ENCODE measurements around the gene IL22RA2.
"Not testable (repeated sequence)": the region's sequence is repeated elsewhere in the genome, so short reads cannot be mapped to it uniquely, and the experiment has no call there.

IL22RA2 gene, protein sequence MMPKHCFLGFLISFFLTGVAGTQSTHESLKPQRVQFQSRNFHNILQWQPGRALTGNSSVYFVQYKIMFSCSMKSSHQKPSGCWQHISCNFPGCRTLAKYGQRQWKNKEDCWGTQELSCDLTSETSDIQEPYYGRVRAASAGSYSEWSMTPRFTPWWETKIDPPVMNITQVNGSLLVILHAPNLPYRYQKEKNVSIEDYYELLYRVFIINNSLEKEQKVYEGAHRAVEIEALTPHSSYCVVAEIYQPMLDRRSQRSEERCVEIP

DNA sequence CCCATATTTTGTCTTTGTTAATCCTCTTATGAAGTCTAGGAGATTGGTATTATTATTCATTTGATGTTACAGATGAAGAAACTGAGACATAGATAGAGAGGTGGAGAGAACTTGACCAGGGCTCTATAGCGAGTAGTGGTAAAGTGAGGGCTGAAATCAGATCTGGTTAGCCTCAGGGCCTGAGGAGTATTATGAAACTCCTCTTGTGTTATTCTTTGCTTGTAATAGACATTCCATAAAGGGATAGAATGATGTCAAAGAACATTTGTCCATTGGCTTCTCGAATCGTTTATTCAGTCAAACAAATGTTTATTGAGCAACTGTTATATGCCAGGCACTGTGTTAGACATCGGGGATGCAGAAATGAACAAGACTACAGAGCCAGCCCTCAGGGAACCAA, at the start of gene IL22RA2:
TSS of gene IL22RA2 (minus strand) at position 144 of the 400 bp plus-strand sequence. CDS start 11,895 bp downstream, outside the sequence.
- DNase-seq (ENCODE audit: extremely low spot score, insufficient read length, low read depth) = no peak
- FAIRE-seq = no peak

DNA sequence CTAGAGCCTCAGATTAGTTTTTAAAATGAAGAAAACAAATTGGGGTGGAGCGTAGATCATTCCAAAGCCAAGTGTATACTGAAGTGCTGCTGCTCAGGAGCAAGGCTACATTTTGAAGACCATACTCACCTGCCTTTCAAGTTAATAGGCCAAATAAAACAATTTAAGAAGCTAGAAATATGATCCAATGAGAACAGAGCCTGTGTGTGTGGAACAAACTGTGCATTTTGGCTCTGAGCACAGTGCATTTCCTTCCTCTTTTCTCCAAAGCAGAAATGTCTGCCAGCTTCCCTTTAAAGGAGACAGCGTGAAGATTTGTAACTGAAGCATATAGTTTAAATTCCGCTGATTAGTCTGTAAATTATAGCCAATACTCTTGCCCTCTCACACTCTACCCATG, 48.9 kb upstream of the IL22RA2 start:
- FAIRE-seq (no peak), DNase-seq (ENCODE audit: extremely low spot score, insufficient read length, low read depth) (no peak)

DNA sequence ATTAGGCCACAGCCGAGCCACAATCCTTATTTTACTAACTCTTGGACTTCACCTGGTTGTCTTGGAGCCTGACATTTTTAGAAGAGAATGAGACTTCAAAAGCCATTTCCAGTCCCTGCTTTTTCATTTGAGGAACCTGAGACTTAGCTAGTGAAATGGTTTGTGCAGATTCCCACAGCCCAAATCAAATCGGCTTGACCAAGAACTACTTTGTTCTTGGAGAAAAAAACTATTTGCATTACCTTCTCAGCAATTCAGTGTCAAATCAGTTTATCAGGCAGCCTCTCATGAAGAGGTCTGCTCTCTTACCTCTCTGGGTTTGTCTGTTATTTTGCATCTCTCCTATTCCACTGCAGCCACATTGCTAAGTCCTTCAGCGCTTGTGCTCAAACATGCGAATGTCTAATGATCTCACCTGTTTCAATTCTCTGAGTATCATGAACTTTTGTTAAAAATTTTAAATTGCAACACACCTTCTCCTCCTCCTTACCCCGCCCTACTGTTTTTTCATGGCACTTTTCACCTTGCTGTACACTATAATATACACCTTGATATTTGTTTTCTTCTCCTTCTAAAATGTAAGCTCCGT, 46.3 kb upstream of the IL22RA2 start:
- no peak for FAIRE-seq
- no peak for DNase-seq (ENCODE audit: extremely low spot score, insufficient read length, low read depth)

DNA sequence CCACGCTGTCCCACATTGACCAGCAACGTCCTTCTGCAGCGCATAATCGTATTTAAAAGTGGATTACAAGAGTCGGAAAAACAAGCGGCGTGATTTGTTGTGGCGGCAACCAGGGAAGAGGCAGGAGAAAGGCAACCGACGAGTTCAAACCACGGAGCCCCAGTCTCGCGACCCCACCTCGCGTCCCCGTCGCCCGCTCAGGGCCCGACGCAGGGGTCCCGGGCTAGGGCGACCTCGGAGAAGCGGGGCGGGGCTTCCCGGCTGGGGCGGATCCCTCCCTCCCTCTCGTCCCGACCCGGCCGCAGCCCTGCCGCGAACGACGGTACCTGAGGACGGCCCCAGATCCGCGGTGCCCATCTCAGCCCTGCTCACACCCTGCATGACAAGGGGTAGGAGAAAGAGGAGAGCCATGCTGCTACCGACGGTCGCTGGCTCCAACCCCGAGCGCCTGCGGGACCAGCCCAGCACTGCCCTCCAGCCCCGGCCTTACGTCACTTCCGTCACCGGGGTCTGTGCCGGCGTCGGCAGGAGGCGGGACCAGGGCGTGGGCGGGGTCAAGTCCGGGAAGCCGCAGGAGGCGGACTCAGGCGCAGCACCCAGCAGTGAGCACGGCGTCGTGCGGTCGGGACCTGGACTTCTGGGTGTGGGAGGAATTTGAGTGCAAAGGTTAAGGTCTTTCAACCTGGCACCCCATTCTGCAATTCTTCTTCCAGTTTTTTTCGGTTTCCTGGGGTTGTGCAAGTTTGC, 45.6 kb upstream of the IL22RA2 start, which contains the start of gene IFNGR1:
TSS of gene IFNGR1 (minus strand) at position 469 of the 747 bp plus-strand sequence. CDS start at position 411, 58 bp downstream.
- DNase-seq (ENCODE audit: extremely low spot score, insufficient read length, low read depth) (peak; percentile 83), FAIRE-seq (peak; percentile 96)

DNA sequence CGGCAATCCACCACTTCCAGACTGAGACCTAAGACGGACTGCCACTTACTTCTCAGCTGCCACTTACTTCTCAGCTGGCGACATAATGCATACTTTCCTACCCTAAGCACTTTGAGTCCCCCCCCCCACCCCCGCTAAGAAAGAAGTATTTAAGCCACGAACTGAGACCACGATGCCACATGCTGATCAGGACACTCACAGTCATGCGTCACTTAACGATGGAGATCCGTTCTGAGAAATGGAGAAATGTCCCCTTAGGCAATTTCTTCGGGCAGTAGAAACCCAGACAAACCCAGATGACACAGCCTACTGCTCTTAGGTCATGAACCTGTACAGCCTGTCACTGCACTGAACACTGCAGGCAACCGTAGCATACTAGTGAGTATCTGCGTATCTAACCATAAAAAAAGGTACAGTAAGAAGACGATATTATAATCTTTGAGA, 45.1 kb upstream of the IL22RA2 start:
- DNase-seq (ENCODE audit: extremely low spot score, insufficient read length, low read depth) (no peak), FAIRE-seq (peak; percentile 66)

DNA sequence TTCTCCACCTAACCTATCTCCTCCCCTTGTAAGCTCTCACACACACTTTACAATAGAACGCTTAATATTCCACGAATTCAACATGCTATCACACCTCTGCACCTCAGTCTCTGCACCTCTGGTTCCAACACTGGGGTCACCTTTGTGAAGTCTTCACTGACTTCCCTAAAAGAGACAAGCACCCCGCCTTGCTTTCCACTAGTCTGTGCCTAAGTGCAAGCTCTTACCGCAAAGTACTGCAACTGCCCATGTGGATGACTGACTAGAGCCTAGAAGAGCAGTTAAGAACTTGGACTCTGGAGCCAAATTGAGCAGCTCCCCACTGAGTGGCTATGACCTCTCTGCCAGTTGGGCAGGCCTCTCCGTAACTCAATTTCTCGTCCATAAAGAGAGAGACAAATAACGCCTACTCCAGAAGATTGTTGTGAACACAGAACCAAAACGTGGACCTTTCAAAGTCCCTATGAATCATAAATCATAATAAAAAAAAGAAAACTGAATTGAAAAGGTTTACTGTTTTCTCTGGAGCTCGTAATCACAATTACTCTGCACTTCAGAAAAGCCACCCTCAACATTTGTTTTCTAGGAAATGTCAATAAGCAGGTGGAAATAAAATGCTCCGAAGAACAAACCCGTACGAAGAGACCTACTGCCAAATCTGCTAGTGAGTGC, 44.5 kb upstream of the IL22RA2 start:
- FAIRE-seq (peak; percentile 82), DNase-seq (ENCODE audit: extremely low spot score, insufficient read length, low read depth) (no peak)

DNA sequence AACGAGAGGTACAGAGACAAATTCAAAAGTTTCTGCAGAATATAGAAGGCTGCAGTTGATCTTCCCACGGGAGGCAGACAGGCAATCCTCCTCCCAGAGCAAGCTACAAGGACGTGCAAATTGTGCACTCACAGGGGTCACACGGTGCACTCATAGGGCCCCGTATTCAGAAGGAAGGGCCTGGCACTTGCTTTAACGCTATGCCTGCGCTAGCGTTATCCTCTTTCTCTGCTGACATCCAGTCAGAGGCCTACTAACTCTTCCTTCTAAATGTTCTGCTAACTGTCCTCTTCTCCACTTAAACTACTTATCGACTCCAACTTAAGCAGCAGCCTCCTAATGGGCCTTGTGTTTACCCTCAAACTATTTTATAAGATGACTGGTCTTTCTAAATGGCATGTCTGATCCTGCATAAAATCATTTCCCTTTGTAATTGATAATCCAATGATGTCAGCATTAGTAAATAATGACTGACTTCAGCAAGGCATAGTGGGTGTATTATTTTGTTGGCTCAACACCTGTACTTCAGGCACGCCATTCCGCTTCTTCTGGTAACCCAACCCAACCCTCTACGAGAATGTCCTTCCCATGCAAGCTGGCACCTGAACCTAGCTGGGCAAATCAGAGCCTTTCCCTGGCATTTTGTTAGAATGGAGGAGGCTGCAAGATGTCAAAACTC, 43.6 kb upstream of the IL22RA2 start:
- DNase-seq (ENCODE audit: extremely low spot score, insufficient read length, low read depth) (no peak), FAIRE-seq (no peak)

DNA sequence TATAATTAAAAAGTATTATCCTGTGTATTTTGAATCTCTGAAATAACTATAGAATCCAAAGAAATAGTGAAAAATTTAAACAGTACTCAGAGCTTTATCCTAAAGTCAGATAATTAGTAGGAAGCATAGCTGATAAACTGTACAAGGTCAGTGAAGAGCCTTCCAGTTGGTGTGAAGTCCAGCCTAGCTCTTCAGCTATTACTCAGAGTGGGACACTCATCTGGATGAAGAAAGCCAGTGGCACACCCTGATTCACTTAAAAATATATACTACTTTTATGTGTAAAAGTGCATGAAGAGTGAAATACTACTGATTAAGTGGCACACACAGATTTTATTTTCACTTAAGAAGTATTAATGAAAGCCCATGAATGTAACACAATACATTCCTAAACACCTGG, 42.7 kb upstream of the IL22RA2 start:
- FAIRE-seq (no peak), DNase-seq (ENCODE audit: extremely low spot score, insufficient read length, low read depth) (no peak)

DNA sequence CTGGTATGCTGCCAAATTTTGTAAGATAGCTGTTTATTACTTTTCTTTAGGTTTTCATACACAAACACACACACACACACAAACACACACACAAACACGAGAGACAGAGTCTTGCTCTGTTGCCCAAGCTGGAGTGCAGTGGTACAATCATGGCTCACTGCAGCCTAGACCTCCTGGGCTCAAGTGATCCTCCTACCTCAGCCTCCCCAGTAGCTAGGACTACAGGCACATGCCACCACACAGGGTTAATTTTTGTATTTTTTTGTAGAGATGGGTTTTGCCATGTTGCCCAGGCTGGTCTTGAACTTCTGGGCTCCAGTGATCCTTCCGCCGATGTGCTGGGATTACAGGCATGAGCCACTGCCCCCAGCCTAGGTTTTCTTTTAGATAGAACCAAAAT, 42.2 kb upstream of the IL22RA2 start:
- FAIRE-seq; DNase-seq (ENCODE audit: extremely low spot score, insufficient read length, low read depth): not testable (repeated sequence)

DNA sequence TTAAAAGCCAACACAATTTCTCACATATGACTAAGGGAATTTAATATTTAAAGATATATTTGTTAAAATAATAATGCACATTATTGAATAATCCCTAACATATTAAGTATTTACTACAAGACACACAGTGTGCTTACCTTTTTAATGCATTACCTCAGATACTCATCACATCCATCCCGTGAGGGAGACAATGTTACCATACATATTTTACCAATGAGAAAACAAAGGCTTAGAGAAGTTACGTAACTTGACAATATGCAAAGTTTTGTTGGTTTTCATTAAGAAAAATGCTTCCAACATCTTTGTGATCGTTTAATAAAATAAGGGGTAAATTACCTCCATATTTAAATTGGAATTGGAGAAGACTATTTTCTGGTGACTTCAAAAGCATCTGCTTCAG, 41.5 kb upstream of the IL22RA2 start:
- FAIRE-seq = no peak
- DNase-seq (ENCODE audit: extremely low spot score, insufficient read length, low read depth) = no peak

DNA sequence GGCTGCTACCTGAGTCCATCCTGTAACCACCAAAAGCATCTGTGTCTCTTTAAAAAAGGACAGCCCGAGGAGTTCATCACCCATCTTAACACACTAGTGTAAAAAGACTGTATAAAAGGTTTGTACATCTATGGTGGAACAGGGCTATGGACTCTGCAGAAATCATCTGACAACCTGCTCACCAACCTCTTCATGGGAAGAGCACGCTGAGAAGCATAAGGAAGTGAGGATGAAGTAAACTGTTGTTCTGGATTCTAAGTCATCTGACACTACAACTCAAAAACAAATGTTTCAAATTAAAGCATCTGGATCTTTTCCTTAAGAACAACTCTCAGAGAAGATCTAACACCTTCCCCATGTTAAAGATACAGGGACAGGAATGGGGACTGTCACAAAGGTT, 40.4 kb upstream of the IL22RA2 start:
- no peak for FAIRE-seq
- no peak for DNase-seq (ENCODE audit: extremely low spot score, insufficient read length, low read depth)

DNA sequence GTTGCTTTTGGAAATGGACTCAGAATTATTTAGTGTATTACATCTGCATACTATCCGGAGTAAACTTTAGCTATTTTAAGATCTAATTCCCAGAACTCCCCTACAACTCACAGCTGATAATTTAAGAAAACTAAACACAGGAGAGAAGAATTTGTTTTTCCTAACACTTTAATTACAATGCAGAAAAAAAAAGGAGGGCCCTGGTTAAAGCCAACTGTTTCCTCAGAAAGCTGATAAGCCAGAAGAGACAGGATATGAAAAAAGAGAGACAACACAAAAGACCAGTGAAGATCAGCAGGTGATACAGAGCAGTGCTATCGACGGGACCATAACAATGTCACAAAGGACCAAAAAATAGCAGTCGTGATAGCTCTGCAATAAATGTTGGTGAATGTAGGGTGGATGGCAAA, 39.9 kb upstream of the IL22RA2 start:
- DNase-seq (ENCODE audit: extremely low spot score, insufficient read length, low read depth) (no peak), FAIRE-seq (no peak)

DNA sequence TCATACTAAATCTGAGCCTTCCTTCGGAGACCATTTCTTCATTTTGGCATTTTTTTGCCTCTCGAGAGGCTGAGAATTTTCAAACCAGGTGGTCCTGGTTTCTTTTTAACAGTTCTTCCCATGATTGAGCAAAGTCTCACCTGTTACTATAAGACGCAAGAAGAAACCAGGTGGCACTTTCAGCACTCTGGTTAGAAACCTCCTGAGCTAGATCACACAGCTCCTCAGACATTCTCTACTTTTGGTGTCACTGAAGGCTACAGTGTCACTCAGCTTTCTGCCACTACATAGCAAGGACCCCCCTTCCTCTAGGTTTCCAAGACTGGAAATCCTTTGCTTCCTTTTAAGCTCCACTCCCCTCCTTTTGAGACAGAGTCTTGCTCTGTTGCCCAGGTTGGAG, 38.5 kb upstream of the IL22RA2 start:
- no peak for FAIRE-seq

DNA sequence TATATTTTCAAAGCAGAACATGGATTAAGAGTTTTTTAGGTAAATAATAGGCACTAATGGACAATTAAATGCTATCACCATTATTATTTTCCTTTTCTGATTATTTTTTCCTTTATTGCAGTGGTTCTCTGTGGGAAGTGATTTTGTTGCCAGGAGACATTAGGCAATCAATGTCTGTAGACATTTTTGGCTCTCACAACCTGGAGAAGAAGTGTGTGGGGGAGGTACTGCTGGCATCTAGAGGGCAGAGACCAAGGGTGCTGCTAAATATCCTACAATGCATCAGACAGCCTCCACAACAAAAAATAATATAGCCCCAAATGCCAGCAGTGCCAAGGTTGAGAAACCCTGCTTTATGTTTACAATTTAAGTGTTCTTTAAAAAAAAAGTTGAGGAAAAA, 37.5 kb upstream of the IL22RA2 start:
- FAIRE-seq = no peak

More for the DNA sequence above, 38.5 kb upstream of the IL22RA2 start:
- DNase-seq (ENCODE audit: extremely low spot score, insufficient read length, low read depth) = no peak

DNA sequence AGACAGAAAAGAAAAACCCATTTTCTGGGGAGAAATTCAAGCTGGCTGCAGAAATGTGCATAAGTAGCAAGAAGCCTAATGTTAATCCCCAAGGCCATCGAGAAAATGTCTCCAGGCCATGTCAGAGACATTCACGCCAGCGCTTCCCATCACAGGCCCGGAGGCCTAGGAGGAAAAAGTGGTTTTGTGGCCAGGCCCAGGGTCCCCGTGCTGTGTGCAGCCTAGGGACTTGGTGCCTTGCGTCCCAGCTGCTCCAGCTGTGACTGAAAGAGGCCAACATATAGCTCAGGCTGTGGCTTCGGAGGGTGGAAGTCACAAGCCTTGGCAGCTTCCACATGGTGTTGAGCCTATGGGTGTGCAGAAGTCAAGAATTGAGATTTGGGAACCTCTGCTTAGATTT, 34.8 kb upstream of the IL22RA2 start:
- no peak for FAIRE-seq
- no peak for DNase-seq (ENCODE audit: extremely low spot score, insufficient read length, low read depth)

More for the DNA sequence above, 37.5 kb upstream of the IL22RA2 start:
- no peak for DNase-seq (ENCODE audit: extremely low spot score, insufficient read length, low read depth)

DNA sequence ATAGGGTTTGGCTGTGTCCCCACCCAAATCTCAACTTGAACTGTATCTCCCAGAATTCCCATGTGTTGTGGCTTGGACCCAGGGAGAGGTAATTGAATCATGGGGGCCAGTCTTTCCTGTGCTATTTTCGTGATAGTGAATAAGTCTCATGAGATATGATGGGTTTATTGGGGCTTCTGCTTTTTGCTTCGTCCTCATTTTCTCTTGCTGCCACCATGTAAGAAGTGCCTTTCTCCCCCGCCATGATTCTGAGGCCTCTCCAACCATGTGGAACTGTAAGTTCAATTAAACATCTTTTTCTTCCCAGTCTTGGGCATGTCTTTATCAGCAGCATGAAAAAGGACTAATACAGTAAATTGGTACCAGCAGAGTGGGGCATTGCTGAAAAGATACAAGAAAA, 34.0 kb upstream of the IL22RA2 start:
- FAIRE-seq; DNase-seq (ENCODE audit: extremely low spot score, insufficient read length, low read depth): not testable (repeated sequence)

DNA sequence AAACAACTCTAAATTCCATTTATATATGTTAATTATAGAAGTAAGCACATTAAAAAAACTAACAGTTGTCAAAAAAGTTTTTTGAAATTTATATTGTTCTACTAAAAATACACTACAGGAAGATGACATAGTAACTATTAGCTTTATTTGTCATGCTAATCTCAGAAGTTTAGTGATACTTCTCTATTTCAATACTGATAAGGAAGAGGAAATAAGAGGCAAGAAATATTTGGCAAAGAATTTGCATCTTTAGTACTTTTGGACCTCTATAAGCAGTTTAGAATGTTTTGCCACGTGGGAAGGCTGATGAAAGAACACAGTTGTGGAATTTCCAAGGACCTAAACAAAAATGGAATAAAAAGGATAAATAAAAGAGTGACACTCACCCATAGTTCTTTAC, 33.1 kb upstream of the IL22RA2 start:
- peak; percentile 9 for FAIRE-seq
- no peak for DNase-seq (ENCODE audit: extremely low spot score, insufficient read length, low read depth)

DNA sequence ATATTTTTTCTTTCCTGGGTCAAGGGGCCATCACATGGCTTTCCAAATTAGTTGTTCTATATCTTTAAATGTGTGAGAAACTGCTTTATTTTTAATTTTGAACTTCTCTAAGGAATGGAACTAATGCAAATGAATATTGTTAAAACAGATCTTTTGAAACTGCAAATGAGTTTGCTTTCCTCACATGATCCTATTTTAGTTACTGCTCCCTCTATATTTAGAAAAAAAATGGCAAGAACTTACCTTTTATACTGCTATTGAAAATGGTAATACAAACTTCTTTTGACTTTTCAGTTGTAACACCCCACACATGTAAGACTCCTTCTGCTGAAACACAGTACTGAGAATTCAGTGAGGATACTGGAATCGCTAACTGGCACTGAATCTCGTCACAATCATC, 29.8 kb upstream of the IL22RA2 start:
- FAIRE-seq = no peak
- DNase-seq (ENCODE audit: extremely low spot score, insufficient read length, low read depth) = no peak

DNA sequence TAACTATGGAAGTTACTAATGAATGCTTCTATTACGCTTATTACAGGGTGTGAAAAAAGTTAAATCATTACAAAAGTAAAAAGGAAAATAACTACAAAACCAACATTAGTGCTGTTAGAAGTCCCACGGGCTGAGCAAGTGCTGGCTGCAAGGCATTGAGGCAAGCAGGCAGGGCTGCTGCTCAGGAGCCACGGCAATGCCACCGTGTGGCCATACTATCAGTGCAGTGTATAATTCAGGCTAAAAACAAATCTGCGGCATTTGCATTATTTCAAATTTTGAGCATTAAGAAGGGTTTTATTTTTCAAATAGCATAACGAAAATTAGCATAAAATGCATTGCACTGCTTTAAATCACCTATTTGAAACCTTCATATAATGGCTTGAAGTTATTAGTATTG, 28.6 kb upstream of the IL22RA2 start:
- peak; percentile 88 for FAIRE-seq
- no peak for DNase-seq (ENCODE audit: extremely low spot score, insufficient read length, low read depth)

DNA sequence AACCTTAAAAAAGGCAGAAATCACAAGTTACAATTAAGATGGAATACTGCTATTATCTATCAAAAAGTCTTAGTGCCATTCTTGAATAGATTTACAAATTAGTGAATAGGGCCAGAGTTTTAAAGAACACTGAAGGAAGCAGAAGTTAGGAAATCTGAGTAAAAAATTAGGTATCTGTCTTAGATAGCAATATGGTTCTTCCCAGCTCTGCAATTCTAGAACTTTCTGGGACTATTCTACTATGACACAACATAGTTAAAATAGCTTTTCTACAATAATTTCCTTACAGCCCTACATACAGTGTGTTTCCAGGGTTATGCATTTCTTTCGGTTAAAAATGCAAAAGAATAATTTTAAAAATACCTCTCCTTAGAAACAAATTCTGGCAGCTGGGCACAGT, 27.6 kb upstream of the IL22RA2 start:
- FAIRE-seq (no peak), DNase-seq (ENCODE audit: extremely low spot score, insufficient read length, low read depth) (no peak)
